Neutrophil (primary cell): ENCODE measurements around the gene IL23R.
"Not testable (repeated sequence)": the region's sequence is repeated elsewhere in the genome, so short reads cannot be mapped to it uniquely, and the experiment has no call there.

Experiments used
- H3K27ac ChIP-seq: fragments of 200-600 bp; sonication (generic); 2 replicates; pipeline ENCODE4 v1.5.1; 2016; ENCODE audit warnings: mild to moderate bottlenecking, moderate library complexity
- H3K27me3 ChIP-seq: fragments of 200-600 bp; sonication (generic); 2 replicates; pipeline ENCODE4 v1.6.0; 2016; ENCODE audit warnings: mild to moderate bottlenecking
- H3K36me3 ChIP-seq: fragments of 200-600 bp; sonication (generic); 2 replicates; pipeline ENCODE4 v1.5.1; 2017
- H3K4me1 ChIP-seq, 2 experiments: fragments of 200-600 bp in 1 of 2; sonication (generic) in 1 of 2; 1 replicate in 1 of 2; 2 replicates in 1 of 2; pipeline versions ENCODE4 v1.5.1 to v1.6.1; 2013 to 2016; ENCODE audit warnings: low read depth in 1 of 2, low read length in 1 of 2, mild to moderate bottlenecking in 1 of 2, moderate library complexity in 1 of 2; ENCODE audit not compliant: control insufficient read depth in 1 of 2, insufficient read depth in 1 of 2
- H3K4me3 ChIP-seq, 2 experiments: fragments of 200-600 bp in 1 of 2; sonication (generic) in 1 of 2; 1 replicate in 1 of 2; 2 replicates in 1 of 2; pipeline ENCODE4 v1.5.1; 2013 to 2016; ENCODE audit warnings: low read depth in 1 of 2, low read length in 1 of 2, mild to moderate bottlenecking in 1 of 2, moderate library complexity in 1 of 2
- H3K9me3 ChIP-seq: fragments of 200-600 bp; sonication (generic); 2 replicates; pipeline ENCODE4 v1.5.1; 2016
- CTCF ChIP-seq: fragments of 200-600 bp; sonication (generic); IDR thresholded peaks from 2 replicates; pipeline ENCODE4 v1.5.1; 2016; ENCODE audit warnings: antibody characterized with exemption

Gene IL23R

GRCh38 chr1:67135354-67135753 lies 30.9 kb upstream of the IL23R start:
- H3K9me3 ChIP-seq, result no peaks in the 10 kb centered on the region
- TF ChIP-seq CTCF, result no peak

GRCh38 chr1:67137307-67137753 lies 28.9 kb upstream of the IL23R start:
- peaks cover 4 to 5% of the 10 kb centered on the region in 2 experiments for H3K4me1 ChIP-seq
- no peaks in the 10 kb centered on the region for H3K9me3 ChIP-seq
- no peak overlapping the region for H3K4me3 ChIP-seq
- H3K27me3 ChIP-seq, result peaks cover 11% of the 10 kb centered on the region
- no peak overlapping the region for H3K27ac ChIP-seq
- no peak for TF ChIP-seq CTCF
- H3K36me3 ChIP-seq, result no peaks in the 10 kb centered on the region

More at GRCh38 chr1:67135354-67135753, 30.9 kb upstream of the IL23R start:
- H3K27ac ChIP-seq, result no peak overlapping the region
- H3K27me3 ChIP-seq, result peaks cover 11% of the 10 kb centered on the region
- H3K4me1 ChIP-seq, result peaks cover 4 to 5% of the 10 kb centered on the region in 2 experiments
- no peak overlapping the region for H3K4me3 ChIP-seq
- no peaks in the 10 kb centered on the region for H3K36me3 ChIP-seq

GRCh38 chr1:67138813-67139499 lies 27.3 kb upstream of the IL23R start:
- peaks cover 11% of the 10 kb centered on the region for H3K27me3 ChIP-seq
- H3K4me3 ChIP-seq, result no peak overlapping the region
- no peaks in the 10 kb centered on the region for H3K36me3 ChIP-seq
- peaks cover 4 to 5% of the 10 kb centered on the region in 2 experiments for H3K4me1 ChIP-seq
- no peaks in the 10 kb centered on the region for H3K9me3 ChIP-seq
- no peak overlapping the region for H3K27ac ChIP-seq
- no peak for TF ChIP-seq CTCF

GRCh38 chr1:67140460-67140859 lies 25.8 kb upstream of the IL23R start:
- no peak for TF ChIP-seq CTCF
- no peaks in the 10 kb centered on the region for H3K36me3 ChIP-seq

GRCh38 chr1:67141832-67142231 lies 24.4 kb upstream of the IL23R start:
- not testable (repeated sequence) for H3K27me3 ChIP-seq, H3K4me3 ChIP-seq, H3K27ac ChIP-seq, H3K4me1 ChIP-seq, H3K9me3 ChIP-seq, H3K36me3 ChIP-seq

More at GRCh38 chr1:67140460-67140859, 25.8 kb upstream of the IL23R start:
- H3K27me3 ChIP-seq, result peaks cover under 1% of the 10 kb centered on the region
- no peak overlapping the region for H3K4me3 ChIP-seq
- H3K9me3 ChIP-seq, result no peaks in the 10 kb centered on the region
- H3K4me1 ChIP-seq, result no peaks in the 10 kb centered on the region
- H3K27ac ChIP-seq, result no peak overlapping the region

- Histone ChIP-seq H3K27me3 (no peaks in the 10 kb centered on the region), H3K36me3 (no peaks in the 10 kb centered on the region), H3K4me3 (no peak overlapping the region), H3K4me1 (no peaks in the 10 kb centered on the region), H3K27ac (no peak overlapping the region), H3K9me3 (no peaks in the 10 kb centered on the region)
- no peak for TF ChIP-seq CTCF
Measured at GRCh38 chr1:67142931-67143330, 23.3 kb upstream of the IL23R start.
